Stimulated activated CD8-positive, alpha-beta memory T cell treated with anti-CD3 and anti-CD28 coated beads, Interleukin-2, amount 100 ng/mL, for 48 hours (primary cell): ENCODE data around the gene PTPRC.
A peak's percentile ranks its signal among the peaks of the same experiment; 100 is the strongest.

Experiments used
- DNase-seq, 2 donors: peaks; one replicate each; pipeline ENCODE4 v3.0.0-alpha.2; 2020; ENCODE audit warnings: low read depth in 2 of 2

The PTPRC gene

GRCh38 chr1:198647055-198647454, 8.2 kb downstream of the PTPRC start:
- DNase-seq: no peak

DNA sequence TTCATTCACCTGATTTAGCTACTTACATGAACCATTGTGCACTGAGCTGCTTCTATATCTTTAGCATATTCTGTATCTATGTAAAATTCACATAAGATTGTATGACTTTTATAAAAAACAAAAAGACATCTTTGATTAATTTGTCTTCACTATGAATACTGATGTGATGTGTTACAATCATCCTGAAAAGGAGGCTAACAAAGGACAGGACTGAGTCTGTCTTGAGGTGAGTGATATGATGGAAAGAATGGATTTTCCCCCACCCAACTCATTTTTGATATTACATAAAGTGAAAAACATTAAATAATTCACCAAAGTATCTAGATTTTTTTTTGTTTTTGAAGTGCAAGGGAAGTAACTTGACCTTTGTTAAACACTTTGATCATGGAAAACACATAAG, 9.8 kb downstream of the PTPRC start:
- no peak for DNase-seq

DNA sequence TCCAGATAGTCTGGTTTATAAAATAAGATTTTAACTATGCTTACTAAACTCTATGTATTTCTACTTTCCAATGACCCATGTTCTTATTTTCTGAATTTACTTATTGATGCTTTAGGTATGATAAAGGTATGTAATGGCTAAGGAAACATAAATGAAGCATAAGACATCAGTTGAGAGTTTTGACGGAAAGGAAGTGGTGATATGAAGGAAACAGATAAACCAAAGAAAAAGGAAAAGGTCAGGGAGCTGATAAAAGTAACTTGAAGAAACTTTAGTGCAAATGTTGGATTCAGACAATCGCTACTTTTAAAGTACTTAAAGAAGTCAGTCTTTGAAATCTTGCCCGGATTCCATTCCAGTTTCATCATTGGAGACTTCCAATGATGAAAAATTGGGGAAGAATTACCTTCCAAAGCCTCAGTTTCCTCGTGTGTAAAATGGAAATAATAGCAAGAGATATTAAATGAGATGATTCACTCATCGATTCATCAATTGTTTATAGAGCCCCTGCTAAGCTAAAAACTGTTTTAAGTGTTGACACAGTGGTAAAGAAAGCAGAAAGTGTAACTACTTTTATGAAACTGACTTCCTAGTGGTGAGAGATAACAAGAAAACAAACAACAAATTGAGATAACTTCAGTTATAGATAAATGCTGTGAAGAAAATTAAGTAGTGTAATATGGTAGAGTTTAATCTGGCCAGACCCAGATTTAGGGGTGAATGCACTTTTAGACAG, 10.6 kb downstream of the PTPRC start:
- DNase-seq: no peak

GRCh38 chr1:198649968-198650338, 11.1 kb downstream of the PTPRC start:
- DNase-seq: no peak

DNA sequence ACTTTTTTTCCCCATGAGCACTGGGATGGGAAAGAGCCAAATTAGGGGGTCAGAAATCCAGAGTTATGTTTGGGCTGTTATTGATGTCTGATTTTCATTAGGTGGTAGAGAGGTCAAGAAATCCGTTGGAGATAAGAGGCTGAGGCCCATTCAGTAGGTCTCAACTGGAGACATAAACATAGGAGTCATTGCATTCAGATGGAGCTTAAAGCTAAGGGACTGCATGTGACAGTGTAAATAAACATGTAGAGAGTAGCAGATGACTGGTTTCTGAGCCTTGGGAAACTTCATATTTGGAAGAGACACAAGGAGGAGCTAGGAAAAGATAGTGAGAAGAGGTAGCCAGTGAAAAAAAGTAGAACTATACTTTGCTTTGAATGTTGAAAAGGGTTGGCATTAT, 11.7 kb downstream of the PTPRC start:
- no peak for DNase-seq

DNA sequence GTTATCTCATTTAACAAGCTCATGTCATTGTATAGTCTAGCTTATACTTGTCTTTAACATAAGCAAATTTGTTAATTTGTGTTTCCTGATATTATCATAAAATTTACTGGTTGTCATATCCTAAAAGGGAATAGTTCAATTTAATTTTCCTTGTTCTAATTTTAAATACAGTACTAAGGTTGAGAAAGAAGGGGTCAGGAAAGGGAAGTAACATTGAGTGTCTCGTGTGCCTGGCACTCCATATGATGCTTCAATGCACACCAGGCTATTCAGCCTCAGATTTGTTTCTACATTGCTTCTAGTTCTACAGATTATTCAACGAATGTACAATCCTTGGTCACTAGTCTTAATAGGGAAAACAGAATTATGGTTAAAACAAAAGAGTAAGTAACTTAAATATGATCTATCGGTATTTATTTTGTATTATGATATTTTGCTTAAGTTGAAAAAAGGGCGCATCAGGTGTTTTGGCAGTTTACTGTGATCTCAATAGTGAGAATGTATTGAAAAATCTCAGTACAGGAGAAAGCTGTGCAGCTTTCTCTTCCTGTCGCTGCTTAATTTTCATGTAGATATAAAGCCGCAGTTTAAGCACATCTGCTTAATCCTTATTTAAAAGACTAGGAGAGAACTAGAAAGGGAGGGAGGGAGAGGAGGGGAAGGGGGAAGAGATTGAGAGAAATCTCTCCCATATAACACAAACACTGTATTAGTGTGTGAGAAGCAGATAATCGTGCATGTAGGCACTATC, 13.0 kb downstream of the PTPRC start:
- no peak for DNase-seq

DNA sequence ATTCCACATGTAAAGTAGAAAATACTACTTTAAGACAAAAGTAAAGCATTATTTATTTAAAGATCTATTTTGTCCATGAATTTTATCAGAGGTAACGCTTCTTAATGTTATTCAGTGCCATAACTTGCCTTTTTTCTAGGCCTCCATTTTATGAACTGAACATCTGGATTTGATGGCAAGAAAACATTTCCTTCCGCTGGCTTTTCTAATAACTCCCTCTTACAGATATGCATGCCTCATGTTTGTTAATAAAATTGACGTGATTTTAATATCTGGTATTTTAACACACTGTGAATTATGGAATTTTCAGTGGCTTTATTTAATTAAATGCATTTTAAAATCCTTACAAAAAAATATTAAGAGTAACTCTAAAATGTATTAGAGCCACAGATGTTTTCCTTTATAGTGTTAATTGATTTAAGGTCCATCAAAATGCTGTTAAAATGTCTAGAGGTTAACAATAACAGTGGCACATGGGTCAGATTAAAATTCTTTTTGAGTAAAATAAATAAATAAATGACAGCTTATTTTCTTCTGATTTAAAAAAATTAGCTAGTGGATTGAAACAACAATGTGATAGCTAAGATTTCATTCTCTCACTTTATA, 15.1 kb downstream of the PTPRC start:
- no peak for DNase-seq

DNA sequence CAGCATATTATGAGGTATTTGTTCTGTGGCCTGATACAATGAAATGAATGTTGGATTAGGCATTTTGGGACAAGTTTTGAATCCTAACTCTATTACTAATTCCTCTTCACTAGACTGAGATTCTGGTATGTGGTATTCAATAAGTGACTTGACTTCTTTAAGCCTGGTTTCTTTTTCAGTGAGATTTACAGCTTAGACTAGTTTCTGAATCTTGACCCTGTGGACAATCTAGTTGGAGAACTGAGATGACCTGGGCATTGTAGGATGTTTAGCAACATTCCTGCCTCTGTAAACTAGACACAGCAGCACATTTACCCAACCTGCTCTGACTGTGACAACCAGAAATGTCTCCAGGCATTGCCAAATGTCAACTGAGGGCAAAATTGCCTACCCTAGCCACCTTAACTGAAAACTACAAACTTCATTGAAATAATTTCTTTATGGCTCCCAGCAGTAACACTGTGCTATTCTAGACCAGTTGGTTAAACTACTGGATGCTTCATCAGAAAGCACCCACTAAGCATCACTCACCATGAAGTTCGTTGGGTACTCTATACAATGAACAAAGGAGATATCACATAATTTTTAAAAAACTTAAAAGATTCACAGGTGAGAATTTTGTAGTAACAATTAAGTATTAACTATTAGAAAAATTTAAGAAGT, 16.8 kb downstream of the PTPRC start:
- DNase-seq: no peak

- peak; percentile 59 to 68 for DNase-seq
These were observed 17.7 kb downstream of the PTPRC start for GRCh38 chr1:198656500-198656932.

- no peak for DNase-seq
These were observed 18.8 kb downstream of the PTPRC start for GRCh38 chr1:198657550-198658064.

- no peak for DNase-seq
These were observed 21.8 kb downstream of the PTPRC start for GRCh38 chr1:198660341-198661261.

DNA sequence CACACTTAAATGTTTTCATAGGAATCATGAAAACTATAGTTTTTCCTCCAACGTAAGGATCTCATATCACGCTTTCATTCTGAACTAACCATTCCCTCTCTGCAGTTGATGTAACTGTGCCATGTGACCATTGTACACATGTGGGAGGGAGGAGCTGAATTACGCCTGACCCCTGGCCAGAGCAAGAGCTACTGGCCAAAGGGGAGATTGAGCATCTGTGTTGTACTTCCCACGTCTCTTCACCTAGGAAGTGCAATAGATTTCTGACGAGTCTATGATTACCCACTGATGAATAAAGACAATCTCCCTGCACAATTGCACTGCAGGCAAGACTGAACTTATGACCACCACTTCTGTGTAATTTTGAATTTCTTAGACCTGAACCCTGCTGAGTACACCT, 24.0 kb downstream of the PTPRC start:
- no peak for DNase-seq

DNA sequence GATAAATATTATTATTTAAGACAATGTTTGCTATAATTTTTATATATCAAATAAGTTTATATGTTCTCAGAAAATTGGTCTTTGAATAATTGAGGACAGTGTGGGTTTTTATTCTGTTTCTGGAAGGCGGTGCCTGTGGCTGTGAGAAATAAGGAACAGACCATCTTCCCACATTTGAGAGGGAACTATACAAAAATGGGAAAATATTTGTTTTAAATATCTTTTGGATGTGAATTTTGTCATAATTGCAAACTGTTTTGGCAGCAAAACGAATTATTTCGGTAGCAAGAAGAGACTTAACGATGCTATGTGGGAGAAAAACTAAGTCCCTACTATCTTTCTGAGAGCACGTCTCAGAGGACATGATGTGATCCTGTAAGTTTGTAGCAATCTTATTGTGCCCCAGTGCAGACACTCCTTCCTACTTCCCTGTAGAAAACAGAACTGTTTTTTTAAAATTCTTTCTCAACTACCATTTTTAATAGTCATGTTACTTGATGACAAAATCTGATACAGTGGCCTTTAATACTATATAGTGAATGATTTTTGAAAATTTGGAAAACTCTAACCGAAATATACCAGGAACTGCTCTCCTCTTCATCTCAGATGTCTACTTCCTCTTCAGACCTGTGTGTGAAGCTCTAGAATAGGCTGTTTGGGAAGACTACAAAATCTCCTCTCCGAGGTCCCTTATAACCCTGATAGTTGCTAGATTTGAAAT, 25.4 kb downstream of the PTPRC start:
- no peak for DNase-seq

DNA sequence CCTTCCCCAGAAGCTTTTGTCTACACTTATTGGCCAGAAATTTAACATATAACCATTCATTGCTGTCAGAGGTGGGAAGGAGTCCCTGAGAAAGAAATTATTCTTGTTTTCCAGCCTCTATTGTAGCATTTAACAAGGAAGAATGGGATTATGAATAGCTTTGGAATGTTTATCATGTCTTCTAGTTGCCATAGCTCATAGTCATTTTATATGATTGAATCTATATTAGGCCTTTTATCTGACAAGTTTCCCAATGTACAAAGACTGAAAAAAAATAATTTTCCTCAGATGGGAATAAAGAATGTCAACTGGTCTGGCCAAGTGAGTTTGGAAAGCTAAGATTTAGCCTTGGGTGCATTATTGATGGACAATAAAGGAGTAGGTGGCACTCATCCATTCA, 28.3 kb downstream of the PTPRC start:
- no peak for DNase-seq

DNA sequence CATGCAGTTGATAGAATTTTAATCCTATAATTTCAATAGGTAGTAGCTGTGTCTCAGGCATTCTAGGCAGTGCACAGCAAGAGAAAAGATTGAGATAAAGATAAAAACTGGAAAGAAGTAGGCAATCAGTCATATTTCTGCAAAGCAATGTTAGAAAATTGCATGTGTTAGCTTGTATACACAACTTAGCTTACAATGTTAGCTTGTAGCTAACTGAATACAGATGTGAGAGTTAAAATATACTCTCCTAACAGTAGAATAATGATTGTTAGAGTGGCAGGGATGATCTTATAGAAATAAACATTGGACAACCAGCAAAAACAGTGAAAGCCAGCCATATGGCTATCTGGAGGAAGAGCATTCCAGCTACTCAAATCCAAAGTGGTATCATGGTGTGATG, 29.0 kb downstream of the PTPRC start:
- no peak for DNase-seq

GRCh38 chr1:198669023-198669698, 30.3 kb downstream of the PTPRC start:
- DNase-seq: no peak

DNA sequence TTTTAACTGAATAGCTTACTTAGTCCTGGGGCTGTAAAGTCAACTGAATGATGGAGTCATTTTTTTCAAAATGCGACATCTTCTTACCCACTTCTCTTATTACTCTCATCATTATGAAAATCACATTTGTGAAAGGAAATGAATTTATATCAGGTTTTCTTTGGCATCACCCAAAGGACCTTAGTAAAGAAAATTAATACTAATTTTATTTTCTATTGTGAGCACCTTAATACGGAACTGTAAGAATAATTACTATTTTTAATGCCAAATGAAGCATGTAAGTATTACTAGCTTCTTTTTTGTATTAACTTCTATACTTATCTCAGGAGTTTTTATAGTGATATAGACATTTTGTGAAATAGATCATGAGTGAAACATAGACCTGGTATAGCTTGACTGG, 30.9 kb downstream of the PTPRC start:
- no peak for DNase-seq

DNA sequence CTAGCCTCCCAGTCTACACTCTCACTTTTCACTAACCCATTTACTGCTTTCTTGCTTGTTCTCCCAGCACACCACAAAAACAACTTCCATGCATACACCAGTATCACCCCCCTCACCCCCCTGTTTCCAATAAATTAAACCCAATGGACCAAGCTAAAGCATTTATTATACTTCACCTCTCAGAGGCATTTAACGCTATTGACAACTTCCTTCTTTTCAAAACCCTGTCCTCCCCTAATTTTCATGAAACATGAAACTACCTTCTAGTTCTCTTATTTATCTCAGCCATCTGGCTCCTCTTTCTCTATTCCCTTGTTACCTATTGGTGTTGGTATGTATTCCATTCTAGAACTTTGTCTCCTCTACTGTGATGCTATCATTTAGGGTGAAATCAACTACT, 32.3 kb downstream of the PTPRC start:
- DNase-seq: no peak

DNA sequence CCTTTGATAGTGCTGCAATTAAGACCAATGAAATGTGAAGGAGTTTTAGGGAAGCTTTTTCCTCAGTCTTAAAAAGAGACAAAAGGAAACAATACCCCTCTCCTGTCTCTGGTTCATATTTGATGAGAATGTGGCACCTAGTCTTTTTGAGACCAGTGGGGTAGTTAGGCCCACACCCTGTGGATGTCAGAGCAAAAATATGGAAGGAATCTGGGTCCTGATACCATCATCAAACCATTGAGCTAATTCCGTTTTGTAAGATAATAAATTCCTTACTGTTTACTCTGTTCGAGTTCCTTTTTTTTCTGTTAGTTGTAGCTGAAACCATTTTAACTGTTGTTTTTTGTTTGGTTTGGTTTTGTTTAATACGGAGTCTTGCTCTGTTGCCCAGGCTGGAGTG, 33.3 kb downstream of the PTPRC start:
- DNase-seq: no peak

DNA sequence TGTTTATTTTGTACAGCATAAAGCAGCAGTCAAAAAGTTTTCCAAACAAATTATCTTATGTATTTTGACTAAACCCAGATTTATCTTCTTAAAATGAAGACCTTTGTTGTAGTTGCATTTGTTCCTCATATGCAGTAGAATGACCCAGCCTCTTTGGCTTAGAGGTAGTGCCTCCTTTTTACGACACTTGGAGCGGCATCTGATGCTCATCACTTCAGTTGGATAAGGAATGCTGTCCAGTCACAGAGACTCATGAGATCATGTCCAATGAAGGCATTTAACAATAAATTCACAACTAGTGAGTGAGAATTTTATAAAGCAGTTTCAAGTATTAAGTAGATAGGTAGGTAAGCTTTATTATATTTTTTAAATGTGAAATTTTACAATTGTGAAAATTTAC, 35.2 kb downstream of the PTPRC start:
- DNase-seq: no peak
